Activated CD4-positive, CD25-positive, alpha-beta regulatory T cell treated with anti-CD3 and anti-CD28 coated beads, Interleukin-2, amount 50 U/mL, for 72 hours (primary cell): ENCODE results near the gene CDC42EP2.
A peak's percentile ranks its signal among the peaks of the same experiment; 100 is the strongest.
"Not testable (repeated sequence)": the region's sequence is repeated elsewhere in the genome, so short reads cannot be mapped to it uniquely, and the experiment has no call there.

Source experiments
- DNase-seq: peaks from one replicate; pipeline ENCODE4 v3.0.0; 2021

The CDC42EP2 gene

GRCh38 chr11:65321828-65322485, 7.3 kb downstream of the CDC42EP2 start:
- no peak for DNase-seq

GRCh38 chr11:65323813-65324212, 9.1 kb downstream of the CDC42EP2 start:
- DNase-seq: no peak

- DNase-seq: no peak
These were observed 10.8 kb downstream of the CDC42EP2 start for GRCh38 chr11:65325435-65325834.

GRCh38 chr11:65327021-65327420, 12.4 kb downstream of the CDC42EP2 start:
- no peak for DNase-seq

GRCh38 chr11:65329478-65329877, 14.8 kb downstream of the CDC42EP2 start:
- DNase-seq: no peak

- DNase-seq: peak; percentile 79
These were observed 15.3 kb downstream of the CDC42EP2 start for GRCh38 chr11:65329944-65330403.

GRCh38 chr11:65330544-65330943, 15.9 kb downstream of the CDC42EP2 start:
- DNase-seq: no peak

GRCh38 chr11:65332591-65332990, 17.9 kb downstream of the CDC42EP2 start:
- not testable (repeated sequence) for DNase-seq

GRCh38 chr11:65334696-65335295, 20.1 kb downstream of the CDC42EP2 start:
- no peak for DNase-seq

- DNase-seq: no peak
These were observed 24.0 kb downstream of the CDC42EP2 start for GRCh38 chr11:65338676-65339075.

- DNase-seq: no peak
These were observed 25.6 kb downstream of the CDC42EP2 start for GRCh38 chr11:65340226-65340625.

- no peak for DNase-seq
These were observed 27.2 kb downstream of the CDC42EP2 start for GRCh38 chr11:65341856-65342255.

- DNase-seq: no peak
These were observed 36.8 kb downstream of the CDC42EP2 start for GRCh38 chr11:65351511-65351910.

GRCh38 chr11:65352783-65353182, 38.1 kb downstream of the CDC42EP2 start:
- no peak for DNase-seq

- no peak for DNase-seq
These were observed 38.7 kb downstream of the CDC42EP2 start for GRCh38 chr11:65353376-65353775.

- no peak for DNase-seq
These were observed 39.2 kb downstream of the CDC42EP2 start for GRCh38 chr11:65353900-65354264.

GRCh38 chr11:65354265-65355012, 39.8 kb downstream of the CDC42EP2 start, which contains the start of gene TIGD3:
TIGD3 (plus strand) TSS chr11:65354751; CDS start chr11:65355809, 1,058 bp downstream.
- DNase-seq: peak; percentile 95

GRCh38 chr11:65355013-65355775, 40.5 kb downstream of the CDC42EP2 start:
- DNase-seq: peak; percentile 56

GRCh38 chr11:65355776-65356393, 41.2 kb downstream of the CDC42EP2 start:
- no peak for DNase-seq

- no peak for DNase-seq
These were observed 41.8 kb downstream of the CDC42EP2 start for GRCh38 chr11:65356394-65356972.

- no peak for DNase-seq
These were observed 43.2 kb downstream of the CDC42EP2 start for GRCh38 chr11:65357856-65358356.

- DNase-seq: no peak
These were observed 47.8 kb downstream of the CDC42EP2 start for GRCh38 chr11:65362320-65362931.
